ENCODE results near the gene SARNP.

SARNP gene

GRCh38 chr12:55828357-55828756 lies 10.8 kb upstream of the SARNP start:
- TF ChIP-seq CTCF (IDR thresholded peaks at IDR 0.05; ENCODE audit: insufficient read depth, low read depth, low read length, missing control alignments): no peak
- H3K4me3 ChIP-seq (ENCODE audit: low read length): peak overlapping the region; percentile 63
- DNase-seq (ENCODE audit: low read depth): no peak

GRCh38 chr12:55827806-55828205 lies 10.3 kb upstream of the SARNP start:
- no peak for TF ChIP-seq CTCF (IDR thresholded peaks at IDR 0.05; ENCODE audit: insufficient read depth, low read depth, low read length, missing control alignments)
- DNase-seq (ENCODE audit: low read depth): no peak
- no peak overlapping the region for H3K4me3 ChIP-seq (ENCODE audit: low read length)

- no peak for DNase-seq (ENCODE audit: low read depth)
- no peak overlapping the region for H3K4me3 ChIP-seq (ENCODE audit: low read length)
- no peak for TF ChIP-seq CTCF (IDR thresholded peaks at IDR 0.05; ENCODE audit: insufficient read depth, low read depth, low read length, missing control alignments)
Measured at GRCh38 chr12:55824726-55825125, 7.2 kb upstream of the SARNP start.

GRCh38 chr12:55823419-55823818 lies 5.9 kb upstream of the SARNP start:
- no peak for DNase-seq (ENCODE audit: low read depth)
- no peak overlapping the region for H3K4me3 ChIP-seq (ENCODE audit: low read length)
- TF ChIP-seq CTCF (IDR thresholded peaks at IDR 0.05; ENCODE audit: insufficient read depth, low read depth, low read length, missing control alignments): no peak

- DNase-seq (ENCODE audit: low read depth): peak; percentile 29
- H3K4me3 ChIP-seq (ENCODE audit: low read length): no peak overlapping the region
- TF ChIP-seq CTCF (IDR thresholded peaks at IDR 0.05; ENCODE audit: insufficient read depth, low read depth, low read length, missing control alignments): peak; percentile 53
Measured at GRCh38 chr12:55822228-55822627, 4.7 kb upstream of the SARNP start.

GRCh38 chr12:55820679-55821078 lies 3.2 kb upstream of the SARNP start:
- DNase-seq (ENCODE audit: low read depth): peak; percentile 25
- peak; percentile 27 for TF ChIP-seq CTCF (IDR thresholded peaks at IDR 0.05; ENCODE audit: insufficient read depth, low read depth, low read length, missing control alignments)
- H3K4me3 ChIP-seq (ENCODE audit: low read length): no peak overlapping the region

- H3K4me3 ChIP-seq (ENCODE audit: low read length): peak overlapping the region; percentile 95
- TF ChIP-seq CTCF (IDR thresholded peaks at IDR 0.05; ENCODE audit: insufficient read depth, low read depth, low read length, missing control alignments): no peak
- DNase-seq (ENCODE audit: low read depth): no peak
Measured at GRCh38 chr12:55818886-55819285, 1.4 kb upstream of the SARNP start.
